Brain pericyte (primary cell): Measurements from ENCODE around the gene KLHL34.

Experiments used
- DNase-seq: peaks from one replicate; pipeline ENCODE4 v3.0.0-alpha.2; 2012; ENCODE audit warnings: low read depth, low spot score

Gene KLHL34, protein sequence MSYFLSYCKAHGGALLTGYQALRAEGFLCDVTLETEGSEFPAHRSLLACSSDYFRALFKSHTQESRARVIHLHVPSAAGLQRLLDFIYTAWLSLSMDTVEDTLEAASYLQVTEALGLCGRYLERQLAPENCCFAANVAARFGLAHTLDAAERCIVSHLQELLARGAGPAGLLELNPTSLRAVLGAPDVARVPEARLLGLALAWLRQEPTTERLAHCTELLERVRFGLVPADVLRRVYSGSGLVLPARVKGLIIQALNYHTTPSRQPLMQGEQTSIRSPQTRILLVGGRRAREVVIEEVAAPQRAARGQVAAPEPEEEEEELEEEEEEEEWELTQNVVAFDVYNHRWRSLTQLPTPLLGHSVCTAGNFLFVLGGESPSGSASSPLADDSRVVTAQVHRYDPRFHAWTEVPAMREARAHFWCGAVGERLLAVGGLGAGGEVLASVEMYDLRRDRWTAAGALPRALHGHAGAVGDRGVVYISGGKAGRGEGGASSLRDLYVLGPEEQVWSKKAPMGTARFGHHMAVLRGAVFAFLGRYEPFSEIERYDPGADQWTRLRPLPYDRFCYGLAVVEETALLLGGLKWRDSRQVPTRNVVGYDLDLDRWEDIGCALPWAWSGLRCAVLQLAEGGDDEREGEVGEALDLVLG

GRCh38 chrX:21658152-21658737 is at the start of gene KLHL34:
Gene KLHL34, minus strand, starts transcription at chrX:21658330. Its CDS starts 542 bp downstream, at chrX:21657788.
- no peak for DNase-seq

- DNase-seq: no peak
These were observed 47.1 kb upstream of the KLHL34 start for GRCh38 chrX:21705225-21705624.

GRCh38 chrX:21702725-21703124 is 44.6 kb upstream of the KLHL34 start:
- DNase-seq: no peak

- no peak for DNase-seq
These were observed 42.8 kb upstream of the KLHL34 start for GRCh38 chrX:21700967-21701366.

DNA sequence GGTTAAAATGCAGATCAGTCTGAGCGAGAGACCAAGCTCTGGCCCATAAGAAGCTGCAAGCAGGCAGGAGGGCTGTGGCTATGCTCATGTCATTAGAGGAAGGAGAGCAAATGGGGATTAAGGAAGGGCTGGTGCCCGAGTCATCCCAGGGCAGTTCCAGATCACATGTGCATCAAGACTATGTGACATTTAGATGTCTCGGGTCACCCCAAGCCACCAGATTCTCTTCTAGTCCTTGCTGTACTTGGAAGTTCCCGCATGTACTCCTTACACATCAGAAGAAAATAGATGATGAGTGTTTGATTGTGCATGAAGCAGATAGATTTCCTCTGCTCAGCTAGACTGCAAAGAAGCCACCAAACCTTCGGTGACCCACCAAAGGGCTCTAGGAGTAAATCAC is 42.1 kb upstream of the KLHL34 start:
- DNase-seq: no peak

- DNase-seq: no peak
These were observed 41.0 kb upstream of the KLHL34 start for GRCh38 chrX:21699136-21699535.

DNA sequence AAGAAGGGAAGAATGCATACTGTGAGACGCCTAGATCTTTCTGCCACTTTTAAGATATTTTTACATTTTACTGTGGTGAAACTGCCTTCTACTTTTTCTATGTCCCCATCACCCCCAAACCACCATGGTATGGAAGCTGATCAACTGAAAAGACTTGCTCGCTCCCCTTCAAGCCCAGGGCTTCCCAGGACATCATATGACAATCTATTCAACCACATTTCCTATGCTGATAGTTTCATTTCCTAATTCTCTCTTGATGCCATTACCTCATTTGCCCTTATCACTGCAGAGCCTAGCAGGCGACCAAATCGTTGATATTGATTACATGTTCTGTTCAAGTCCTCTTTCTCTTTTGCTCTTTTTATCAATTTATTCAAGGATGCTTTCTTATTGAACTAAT is 40.1 kb upstream of the KLHL34 start:
- no peak for DNase-seq

DNA sequence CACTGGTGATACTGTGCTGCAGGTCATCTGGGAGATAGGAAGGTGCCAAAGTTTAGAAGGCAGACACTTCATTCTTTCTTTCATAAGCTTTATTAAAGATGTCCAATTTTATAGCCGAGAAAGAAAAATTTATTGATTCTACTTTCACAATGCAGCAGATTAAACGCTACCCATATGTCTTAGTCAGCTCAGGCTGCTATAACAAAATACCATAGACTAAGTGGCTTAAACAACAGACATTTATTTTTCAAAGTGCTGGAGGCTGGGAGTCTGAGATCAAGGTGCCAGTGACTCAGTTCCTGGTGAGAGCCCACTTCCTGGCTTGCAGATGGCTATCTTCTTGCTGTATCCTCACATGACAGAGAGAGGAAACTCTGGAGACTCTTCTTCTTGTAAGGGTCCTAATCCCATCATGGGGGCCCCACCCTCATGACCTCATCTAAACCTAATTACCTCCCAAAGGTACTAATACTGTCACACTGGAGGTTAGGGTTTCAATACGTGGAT is 33.4 kb upstream of the KLHL34 start:
- DNase-seq: no peak

- DNase-seq: no peak
These were observed 25.8 kb upstream of the KLHL34 start for GRCh38 chrX:21683941-21684340.

DNA sequence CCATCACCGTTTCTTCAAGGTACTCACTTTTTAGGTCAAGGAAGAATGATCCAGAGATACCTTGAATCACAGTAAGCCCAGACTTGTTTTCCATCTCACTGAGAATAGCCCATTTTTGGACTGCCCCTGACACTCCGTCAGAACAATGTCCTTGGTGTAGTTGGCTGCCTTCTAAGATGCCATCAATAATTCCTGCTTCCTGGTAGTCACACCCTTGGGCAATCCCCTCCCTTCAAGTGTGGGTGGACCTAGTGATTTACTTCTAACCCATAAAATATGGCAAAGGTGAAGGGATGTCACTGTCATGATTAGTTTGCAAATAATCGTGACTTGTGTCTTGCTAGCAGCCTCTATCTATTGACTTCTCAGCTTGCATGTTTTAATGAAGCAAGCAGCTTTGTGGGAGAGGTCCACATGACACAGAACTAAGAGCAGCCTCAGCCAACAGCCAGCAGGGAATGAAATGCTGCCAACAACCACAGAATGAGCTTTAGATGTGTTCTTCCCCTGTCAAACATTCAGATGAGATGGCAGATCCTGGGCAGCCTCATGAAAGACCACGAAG is 20.0 kb upstream of the KLHL34 start:
- DNase-seq: no peak

GRCh38 chrX:21675931-21676330 is 17.8 kb upstream of the KLHL34 start:
- no peak for DNase-seq

DNA sequence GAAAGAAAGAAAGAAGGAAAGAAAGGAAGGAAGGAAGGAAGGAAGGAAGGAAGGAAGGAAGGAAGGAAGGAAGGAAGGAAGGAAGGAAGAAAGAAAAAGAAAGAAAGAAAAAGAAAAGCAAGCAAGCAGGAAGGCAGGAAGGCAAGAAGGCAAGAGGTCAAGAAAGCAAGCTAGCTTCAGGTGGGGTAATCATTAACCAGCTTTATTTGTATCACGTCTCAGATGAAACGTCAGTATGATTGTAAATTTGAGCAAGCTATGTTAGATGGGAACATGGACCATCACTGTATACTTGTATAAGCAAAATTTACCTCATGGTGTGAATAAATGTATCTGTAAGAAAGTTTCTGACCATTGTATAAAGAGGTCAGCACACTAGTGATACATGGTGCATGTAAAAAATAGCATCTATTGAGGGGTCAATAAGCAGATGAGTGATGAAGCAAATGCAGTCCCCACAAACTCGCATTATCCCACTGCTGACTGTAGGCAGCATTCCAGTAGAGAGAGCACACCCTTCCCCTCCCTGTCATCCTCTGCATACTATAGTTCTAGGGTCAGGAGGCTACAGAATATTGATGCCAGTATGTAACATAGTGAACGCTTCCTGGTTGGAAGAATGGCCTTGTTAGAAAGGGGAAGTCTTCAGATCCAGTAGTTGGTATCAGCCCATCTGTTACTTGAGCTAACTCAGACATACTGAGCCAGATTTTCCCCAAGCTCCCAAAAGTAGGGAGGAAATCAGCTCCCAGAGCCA is 16.5 kb upstream of the KLHL34 start:
- DNase-seq: no peak

DNA sequence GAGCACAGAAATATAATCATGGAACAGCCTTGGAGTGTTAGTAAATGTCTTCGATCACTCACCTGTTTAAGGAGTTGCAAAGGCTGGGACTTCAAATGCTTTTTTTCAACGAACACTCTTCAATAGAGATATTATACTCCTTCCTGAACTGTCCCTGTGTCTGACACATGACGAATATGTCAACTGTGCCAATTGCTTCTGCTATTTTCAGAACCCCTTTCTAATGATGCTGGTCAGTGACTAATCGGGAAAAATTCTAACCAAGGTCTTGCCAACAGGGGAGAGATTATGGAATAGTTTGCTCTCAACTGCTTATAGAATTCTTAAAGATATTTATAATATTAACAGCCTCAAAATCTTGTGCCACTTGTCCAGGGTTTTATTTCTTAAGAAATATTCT is 8.5 kb upstream of the KLHL34 start:
- no peak for DNase-seq

DNA sequence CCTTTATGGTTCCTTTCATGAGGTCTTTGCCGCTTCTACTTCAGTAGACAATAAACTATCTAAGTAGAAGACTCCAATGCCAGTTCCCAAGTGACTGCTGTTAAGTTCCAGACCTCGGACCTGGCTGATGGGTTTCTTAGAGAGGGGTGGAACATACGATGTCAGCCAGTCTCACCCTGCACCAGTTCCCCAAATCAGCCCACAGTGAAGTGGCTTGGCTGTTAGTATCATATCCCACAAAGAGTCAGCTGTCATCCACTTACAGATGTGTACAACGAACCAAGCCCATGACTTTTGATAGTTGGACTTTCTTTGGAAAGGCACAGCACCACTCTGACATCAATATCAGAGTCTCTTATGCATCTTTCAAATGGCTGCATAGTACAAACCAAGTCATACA is 8.1 kb upstream of the KLHL34 start:
- no peak for DNase-seq

- no peak for DNase-seq
These were observed 4.6 kb upstream of the KLHL34 start for GRCh38 chrX:21662761-21663160.

DNA sequence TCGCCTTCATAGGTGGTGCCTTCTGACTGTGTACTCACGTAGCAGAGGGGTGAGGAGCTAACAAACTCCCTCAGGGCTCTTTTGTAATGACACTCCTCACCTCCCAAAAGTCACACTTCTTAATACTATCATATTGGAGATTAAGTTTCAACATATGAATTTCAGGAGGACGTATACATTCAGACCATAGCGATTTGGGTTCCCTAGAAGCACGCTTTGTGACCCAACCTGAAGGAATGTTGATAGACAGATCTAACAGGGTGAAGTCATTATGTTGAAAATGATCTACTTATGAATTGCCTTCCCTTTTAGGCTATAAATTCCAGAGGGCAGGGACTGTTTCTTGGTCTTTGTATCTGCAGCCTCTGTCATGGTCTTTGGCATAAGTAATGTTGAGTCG is 3.2 kb upstream of the KLHL34 start:
- no peak for DNase-seq

DNA sequence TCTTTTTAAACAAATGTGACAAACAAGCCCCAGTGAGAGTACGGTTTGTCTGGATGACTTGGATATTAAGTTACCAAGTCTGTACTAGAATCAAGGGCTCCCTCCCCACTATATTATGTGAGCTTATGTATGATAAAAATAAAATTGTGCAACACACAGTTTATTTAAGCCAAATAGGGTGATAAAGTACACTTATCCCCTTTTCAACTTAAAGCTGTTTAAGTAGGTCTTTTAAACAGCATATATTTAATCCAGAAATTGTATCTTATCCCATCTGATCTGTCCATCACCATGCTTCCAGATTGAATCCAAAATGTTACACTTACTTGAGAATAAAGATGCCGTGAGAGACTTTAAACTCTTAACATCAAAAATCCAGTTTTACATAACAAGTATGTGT is 2.0 kb upstream of the KLHL34 start:
- no peak for DNase-seq

GRCh38 chrX:21659320-21659719 is 1.2 kb upstream of the KLHL34 start:
- no peak for DNase-seq

- no peak for DNase-seq
These were observed 616 bp upstream of the KLHL34 start for GRCh38 chrX:21658746-21659145.

DNA sequence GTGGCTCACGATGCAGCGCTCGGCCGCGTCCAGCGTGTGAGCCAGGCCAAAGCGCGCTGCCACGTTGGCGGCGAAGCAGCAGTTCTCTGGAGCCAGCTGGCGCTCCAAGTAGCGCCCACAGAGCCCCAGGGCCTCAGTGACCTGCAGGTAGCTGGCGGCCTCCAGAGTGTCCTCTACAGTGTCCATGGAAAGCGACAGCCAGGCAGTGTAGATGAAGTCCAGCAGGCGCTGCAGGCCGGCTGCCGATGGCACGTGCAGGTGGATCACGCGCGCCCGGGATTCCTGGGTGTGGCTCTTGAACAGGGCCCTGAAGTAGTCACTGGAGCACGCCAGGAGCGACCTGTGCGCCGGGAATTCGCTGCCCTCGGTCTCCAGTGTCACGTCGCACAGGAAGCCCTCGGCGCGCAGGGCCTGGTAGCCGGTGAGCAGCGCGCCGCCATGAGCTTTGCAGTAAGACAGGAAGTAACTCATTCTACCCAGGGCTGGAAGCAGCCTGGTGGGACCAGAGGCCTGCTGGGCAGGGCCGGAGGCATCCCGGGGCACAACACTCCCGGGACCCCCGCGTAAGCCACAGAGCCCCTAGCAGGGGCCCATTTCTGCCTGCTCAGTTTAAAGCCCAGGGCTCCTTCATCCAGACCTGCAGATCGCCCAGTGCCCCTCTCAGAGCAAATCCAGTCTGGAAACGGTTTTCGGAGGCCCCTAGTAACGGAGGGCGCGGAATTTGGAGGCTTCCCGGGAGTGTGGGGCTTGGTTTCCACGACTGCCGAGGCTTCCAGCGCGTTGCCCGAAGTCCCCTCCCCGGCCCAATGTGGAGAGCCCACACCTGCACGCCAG is 595 bp downstream of the KLHL34 start:
- DNase-seq: no peak
